HL-60/S4 treated with phorbol 12-myristate 13-acetate at 8.2 ng/mL for 4 days and 3 days (cell line): ENCODE results near the gene PTMS.

Source experiments
- in situ Hi-C: fragments of 300-500 bp; cut with MboI; formaldehyde crosslinking; loops from 2 replicates; pipeline ENCODE4 v1.15.0; 2022; ENCODE audit warnings: low sequenced_read_pairs

PTMS gene

DNA sequence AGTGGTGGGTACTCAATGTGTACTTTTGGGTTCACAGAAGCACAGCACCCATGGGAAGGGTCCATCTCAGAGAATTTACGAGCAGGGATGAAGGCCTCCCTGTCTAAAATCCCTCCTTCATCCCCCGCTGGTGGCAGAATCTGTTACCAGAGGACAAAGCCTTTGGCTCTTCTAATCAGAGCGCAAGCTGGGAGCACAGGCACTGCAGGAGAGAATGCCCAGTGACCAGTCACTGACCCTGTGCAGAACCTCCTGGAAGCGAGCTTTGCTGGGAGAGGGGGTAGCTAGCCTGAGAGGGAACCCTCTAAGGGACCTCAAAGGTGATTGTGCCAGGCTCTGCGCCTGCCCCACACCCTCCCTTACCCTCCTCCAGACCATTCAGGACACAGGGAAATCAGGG is 54.0 kb downstream of the PTMS start:
- in situ Hi-C loops = loop anchor here (10.0 kb wide), 1 partner anchor 65 kb away; the partner anchor contains the start of gene MLF2
